ENCODE results near the gene PPP2R5C.

Gene PPP2R5C

DNA sequence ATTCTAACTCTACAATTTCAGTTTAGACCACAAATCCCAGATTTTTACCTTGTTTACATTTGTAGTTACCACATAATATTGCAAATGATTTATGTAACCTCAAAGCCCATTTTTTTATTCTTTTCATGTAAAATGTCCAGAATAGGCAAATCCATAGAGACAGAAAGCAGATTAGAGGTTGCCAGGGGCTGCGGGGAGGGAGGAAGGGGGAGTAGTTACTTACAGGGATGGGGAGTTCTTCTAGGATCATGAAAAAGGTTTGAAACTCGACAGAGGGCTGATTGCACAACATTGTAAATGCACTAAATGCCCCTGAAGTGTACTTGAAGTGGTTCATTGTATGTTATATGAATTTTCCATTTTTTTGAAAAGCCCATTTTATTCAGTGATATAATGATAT is 66.5 kb downstream of the PPP2R5C start:
- DNase-seq (ENCODE audit: low read depth) = no peak
- no peak overlapping the region for H3K4me3 ChIP-seq (ENCODE audit: low read depth, low read length)

DNA sequence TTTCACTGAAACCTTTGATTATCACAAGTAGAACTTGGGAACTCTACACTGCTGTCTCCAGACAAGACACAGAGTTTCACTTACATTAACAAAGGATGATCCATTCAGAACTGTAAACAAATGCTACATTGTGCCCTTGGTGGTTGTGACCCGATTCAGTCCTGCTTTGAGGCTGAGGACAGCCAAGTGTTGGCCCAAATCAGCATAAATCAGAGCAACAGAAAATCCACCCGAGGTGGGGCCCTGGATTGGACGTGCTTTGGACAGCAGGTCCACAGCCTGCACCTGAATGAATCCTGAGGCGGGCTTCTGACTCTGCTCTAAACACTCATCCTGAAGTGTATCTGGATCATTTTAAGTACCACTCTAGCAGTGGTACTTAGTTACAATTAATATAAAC is 68.8 kb downstream of the PPP2R5C start:
- DNase-seq (ENCODE audit: low read depth) = no peak

DNA sequence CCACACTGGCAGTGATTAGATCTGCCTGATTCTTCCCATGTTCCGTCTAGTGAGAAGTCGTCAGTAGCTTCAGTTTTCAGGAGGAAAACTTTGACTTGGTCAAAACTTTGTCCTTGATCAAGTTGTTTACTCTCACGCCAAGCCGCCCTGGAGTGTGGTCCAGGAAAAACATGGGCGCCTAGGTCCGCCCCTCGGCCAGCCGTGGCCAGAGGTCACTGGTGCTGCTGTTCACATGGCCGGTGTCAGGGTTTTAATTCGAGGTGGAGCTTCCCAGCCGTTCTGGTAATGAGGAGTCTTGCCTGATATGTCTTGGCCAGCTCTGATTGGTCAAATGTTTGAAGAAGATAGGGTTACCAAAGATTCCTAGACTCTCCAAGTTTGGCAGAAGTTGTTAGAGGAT is 71.5 kb downstream of the PPP2R5C start:
- H3K4me3 ChIP-seq (ENCODE audit: low read depth, low read length) = no peak overlapping the region
- DNase-seq (ENCODE audit: low read depth) = no peak

More for the DNA sequence above, 68.8 kb downstream of the PPP2R5C start:
- no peak overlapping the region for H3K4me3 ChIP-seq (ENCODE audit: low read depth, low read length)

DNA sequence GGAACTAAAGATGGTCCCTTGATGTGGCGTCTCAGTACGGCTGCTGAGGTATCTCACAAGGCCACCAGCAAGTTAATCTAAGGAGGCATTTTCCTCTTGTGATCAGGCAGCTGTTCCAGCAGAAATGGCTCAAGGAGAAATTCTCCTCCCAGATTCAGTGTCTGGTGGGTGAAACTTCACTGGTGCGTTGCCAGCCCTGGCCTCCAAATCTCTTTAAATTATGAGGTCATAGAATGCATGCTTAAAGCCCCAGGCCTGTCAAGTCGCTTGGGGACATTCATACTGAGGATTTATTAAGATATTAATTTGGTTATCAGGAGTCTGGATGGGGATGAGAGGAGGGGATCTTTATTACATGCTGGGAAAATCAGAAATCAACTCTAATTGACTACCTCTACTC is 72.9 kb downstream of the PPP2R5C start:
- H3K4me3 ChIP-seq (ENCODE audit: low read depth, low read length) = no peak overlapping the region
- DNase-seq (ENCODE audit: low read depth) = no peak

DNA sequence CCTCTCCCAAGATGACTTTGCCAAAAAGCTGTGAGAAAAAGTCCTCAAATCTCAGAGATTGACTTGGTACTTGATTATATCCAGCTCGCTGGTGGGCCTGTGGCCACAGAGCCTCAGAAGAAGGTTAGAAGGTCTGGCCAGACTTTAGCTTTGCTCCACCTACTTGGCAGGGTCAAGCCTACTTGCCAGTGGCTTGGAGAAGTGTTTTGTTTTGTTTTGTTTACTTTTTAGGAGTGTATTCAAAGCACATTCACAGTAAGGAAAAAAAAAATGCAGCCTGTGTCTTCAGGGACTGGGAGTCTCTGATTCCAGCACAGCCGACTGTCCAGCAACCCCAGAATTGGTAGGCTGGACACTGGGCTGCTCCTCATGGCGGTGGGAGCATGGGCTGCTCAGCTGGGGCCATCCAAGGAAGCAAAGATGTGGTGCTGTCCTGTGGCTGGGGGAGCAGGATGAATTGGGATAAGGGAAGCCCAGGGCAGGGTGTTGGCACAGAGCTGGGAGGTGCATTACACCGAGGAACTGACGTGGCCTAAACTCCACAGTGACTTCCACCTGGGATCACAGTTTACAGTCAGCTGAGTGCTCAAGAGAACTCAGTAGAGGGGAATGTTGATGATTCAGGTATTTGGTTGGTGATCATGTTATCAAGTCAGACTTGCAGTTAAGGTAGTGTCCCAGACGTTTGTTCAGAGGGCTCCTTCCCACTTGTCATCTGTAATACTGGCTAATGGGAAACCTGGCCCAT is 73.5 kb downstream of the PPP2R5C start:
- no peak overlapping the region for H3K4me3 ChIP-seq (ENCODE audit: low read depth, low read length)
- no peak for DNase-seq (ENCODE audit: low read depth)

DNA sequence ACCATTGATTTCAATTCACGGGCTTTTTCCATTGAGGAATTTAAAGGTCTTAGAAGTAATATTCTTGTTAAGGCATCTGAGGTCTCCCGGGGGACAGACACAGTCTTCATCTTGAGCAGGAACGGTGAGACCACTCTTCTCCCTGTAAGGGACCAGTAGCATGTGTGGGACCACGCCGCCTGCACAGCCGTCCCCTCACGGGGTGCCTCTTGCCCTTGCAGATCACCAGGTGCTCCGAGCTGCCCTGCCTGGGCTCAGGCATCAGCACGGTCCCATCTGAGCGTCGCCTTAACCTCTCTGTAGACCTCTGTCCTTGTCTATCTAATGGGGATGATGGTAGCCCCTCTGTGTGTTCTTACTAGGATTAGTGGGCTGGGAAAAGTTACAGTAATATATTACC is 74.1 kb downstream of the PPP2R5C start:
- DNase-seq (ENCODE audit: low read depth) = no peak
- no peak overlapping the region for H3K4me3 ChIP-seq (ENCODE audit: low read depth, low read length)

DNA sequence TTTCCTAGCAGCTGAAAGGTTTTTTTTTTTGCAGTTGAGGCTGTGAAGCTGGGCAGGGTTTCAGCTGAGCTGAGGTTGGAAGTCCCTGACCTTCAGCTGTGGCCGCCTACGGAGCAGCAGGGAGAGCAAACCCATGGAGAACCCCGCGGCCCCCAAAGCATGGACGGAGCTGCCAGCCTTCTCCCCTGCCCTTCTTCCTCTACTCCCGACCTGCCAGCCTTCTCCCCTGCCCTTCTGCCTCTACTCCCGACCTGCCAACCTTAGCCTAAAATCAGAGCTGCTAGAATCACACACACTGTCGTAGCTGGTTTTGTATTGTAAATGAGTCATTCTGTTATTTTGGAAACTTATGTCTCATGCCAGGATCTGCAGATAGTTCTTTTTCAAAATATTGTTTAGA is 74.6 kb downstream of the PPP2R5C start:
- DNase-seq (ENCODE audit: low read depth) = no peak
- no peak overlapping the region for H3K4me3 ChIP-seq (ENCODE audit: low read depth, low read length)

DNA sequence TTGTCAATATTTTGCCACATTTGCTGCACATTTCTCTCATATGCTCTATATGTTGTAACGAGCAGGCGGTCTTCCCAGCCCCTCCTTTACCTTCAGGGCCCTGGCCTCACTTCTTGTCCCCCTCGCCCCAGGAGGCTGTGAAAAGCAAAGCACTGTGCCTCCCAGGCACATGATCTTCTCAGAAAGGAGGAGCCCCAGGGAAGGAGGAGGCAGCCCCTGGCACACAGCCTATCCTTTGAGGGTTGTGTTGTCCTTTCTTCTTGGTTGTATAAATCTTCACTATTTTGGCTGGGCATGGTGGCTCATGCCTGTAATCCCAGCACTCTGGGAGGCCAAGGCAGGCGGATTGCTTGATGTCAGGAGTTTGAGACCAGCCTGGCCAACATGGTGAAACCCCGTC is 77.0 kb downstream of the PPP2R5C start:
- H3K4me3 ChIP-seq (ENCODE audit: low read depth, low read length) = no peak overlapping the region
- no peak for DNase-seq (ENCODE audit: low read depth)

DNA sequence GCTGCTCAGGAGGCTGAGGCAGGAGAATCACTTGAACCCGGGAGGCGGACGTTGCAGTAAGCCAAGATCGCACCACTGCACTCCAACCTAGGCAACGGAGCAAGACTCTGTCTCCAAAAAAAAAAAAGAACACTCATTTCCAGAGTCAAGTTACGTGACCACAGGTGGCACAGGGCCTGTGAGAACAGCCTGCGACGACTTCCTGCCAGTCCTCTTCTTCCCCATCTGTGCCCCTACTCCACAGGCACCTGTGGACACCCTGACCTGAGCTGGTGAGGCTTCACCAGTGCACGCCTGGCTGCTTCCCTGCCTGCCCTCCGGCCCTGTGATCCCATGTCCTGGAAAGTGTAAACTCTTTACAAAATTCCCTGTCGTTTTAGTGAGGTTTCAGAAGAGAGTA is 77.7 kb downstream of the PPP2R5C start:
- DNase-seq (ENCODE audit: low read depth) = no peak
- no peak overlapping the region for H3K4me3 ChIP-seq (ENCODE audit: low read depth, low read length)

DNA sequence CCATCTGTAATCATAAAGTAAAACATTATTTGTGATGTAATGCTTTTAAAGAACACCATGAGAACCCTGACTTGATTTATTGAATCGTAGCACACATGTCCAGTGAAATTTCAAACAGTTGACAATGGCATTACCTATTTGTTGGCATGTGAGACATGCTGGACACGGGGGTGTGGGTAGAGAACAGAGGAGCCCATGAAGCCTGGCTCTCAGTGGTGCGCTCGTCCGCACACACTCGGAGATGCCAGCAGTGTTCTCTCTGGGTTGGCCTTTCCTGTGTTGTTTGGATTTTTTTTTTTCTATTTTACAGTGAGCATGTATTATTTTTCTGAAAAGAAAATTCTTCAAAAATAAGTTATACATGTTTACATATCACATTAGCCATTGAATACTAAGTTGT is 78.2 kb downstream of the PPP2R5C start:
- no peak for DNase-seq (ENCODE audit: low read depth)

DNA sequence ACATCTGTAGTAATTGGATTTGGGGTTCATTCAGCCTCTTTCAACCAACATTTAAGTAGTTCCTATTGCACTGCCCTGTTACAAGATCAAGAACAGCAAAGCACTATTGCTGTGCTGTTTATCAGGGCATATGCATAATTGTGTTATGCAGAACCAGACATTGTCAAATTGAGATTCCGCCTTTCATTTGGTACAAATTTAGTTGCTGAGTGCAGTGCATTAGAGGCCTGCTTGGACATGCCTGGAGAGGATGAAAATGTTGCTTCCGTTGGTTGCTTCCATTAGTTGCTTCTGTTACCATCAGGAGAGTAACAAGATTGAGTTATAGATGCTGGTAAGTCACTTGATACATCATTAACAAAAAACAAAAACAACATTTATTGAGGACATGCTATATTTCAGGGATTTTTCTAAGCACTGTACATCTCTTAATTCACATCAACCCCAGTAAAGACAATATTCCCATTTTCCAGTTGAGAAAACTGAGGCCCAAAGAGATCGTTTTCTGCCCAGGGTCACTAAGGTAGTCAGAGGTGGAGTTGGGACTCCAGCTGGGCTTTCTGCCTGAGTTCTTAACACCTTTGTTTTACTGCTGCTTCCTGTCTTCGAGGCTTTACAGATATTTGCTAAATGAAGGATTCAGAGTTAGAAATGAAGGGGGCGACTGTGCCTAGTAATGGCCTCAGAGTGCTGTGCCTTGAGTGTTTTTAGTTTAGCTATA is 79.3 kb downstream of the PPP2R5C start:
- no peak for DNase-seq (ENCODE audit: low read depth)
- H3K4me3 ChIP-seq (ENCODE audit: low read depth, low read length) = no peak overlapping the region

More for the DNA sequence above, 78.2 kb downstream of the PPP2R5C start:
- H3K4me3 ChIP-seq (ENCODE audit: low read depth, low read length) = no peak overlapping the region

DNA sequence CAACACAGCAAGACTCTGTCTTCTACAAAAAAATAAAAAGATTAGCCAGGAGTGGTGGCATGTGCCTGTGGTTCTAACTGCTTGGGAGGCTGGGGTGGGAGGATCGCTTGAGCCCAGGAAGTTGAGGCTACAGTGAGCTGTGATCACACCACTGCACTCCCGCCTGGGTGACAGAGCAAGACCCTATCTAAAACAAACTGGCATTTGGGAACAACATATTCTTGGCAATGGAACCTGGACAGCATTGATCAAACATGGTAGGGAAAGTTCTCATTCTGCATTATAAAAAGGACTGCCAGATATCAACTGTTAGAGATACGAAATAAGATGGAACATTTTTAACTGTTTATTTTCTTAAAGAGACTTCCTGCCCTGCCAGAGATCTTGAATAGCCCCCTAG is 81.5 kb downstream of the PPP2R5C start:
- DNase-seq (ENCODE audit: low read depth) = no peak
- H3K4me3 ChIP-seq (ENCODE audit: low read depth, low read length) = no peak overlapping the region

DNA sequence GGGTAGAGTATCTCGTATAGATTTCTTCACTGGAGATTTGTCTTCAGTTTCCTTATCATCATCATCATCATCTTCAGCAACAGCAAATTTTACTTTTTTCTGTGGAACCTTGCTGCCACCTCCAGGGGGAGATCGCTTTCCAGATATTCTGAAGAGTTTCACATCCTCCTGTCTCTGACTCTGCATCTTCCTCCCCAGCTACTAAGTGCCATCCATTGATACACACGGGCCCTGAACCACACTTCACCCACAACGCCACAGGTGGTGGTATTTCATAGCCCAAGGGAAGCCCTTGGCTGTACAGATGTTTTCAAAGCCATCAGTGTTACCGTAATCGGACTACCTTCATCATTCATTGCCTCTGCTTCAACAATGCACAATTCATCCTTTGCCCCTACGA is 82.2 kb downstream of the PPP2R5C start:
- DNase-seq (ENCODE audit: low read depth) = no peak
- H3K4me3 ChIP-seq (ENCODE audit: low read depth, low read length) = no peak overlapping the region

DNA sequence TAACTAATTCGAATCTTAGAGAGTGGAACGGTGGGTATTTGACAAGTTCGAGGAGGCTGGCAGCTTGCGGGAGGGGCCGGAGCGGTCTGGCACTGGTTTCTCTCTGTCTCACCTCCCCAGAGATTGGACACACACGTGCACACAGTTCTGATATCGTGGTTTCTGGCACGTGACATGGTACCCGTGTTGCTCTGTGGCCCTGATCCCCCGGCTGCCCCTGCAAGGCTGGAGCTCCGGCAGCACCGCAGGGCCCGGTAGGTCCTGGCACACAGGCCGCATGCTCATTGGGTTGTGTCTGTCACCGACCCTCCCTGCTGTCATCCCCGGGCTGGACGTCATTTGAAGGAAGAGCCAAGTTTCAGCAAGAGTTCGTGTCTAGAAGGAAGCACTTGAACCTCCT is 82.7 kb downstream of the PPP2R5C start:
- no peak overlapping the region for H3K4me3 ChIP-seq (ENCODE audit: low read depth, low read length)
- no peak for DNase-seq (ENCODE audit: low read depth)

DNA sequence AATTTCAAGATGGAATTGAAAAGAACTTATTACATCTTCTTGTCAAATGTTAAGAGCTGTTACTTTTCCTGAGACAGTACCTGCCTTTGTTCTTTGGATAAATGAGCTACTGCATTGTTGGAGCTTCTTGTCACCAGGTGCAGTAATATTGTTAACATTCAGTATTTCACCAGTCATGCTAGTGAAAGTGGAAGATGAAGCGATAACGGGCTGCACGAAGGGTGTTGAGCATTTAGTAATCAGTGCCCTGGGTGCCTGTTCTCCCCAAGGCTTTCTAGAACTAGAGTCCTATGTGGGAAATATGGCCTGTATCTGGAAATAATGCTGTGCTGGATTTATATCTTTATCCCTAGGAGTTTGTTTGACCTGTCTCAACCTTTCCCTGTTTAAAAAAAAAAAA is 83.2 kb downstream of the PPP2R5C start:
- H3K4me3 ChIP-seq (ENCODE audit: low read depth, low read length) = no peak overlapping the region
- no peak for DNase-seq (ENCODE audit: low read depth)

DNA sequence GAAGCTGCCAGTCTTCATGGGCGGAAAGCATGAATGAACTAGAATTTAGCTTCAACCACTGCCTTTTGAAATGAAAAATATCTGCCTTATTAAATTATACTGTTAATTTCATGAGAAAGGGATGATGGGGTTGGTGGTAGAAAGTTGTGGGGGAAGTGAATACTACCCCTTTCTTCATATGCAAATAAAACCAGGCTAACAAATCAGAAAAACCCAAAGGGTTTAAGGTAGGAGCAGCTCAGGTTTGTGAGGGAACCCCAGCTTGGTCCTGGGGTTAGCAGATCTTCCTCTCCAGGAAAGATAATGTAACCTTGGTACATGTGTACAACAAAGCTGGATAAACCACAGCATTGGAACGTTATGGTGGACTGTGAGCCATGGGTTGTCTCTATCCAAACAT is 84.0 kb downstream of the PPP2R5C start:
- no peak overlapping the region for H3K4me3 ChIP-seq (ENCODE audit: low read depth, low read length)
- DNase-seq (ENCODE audit: low read depth) = no peak

DNA sequence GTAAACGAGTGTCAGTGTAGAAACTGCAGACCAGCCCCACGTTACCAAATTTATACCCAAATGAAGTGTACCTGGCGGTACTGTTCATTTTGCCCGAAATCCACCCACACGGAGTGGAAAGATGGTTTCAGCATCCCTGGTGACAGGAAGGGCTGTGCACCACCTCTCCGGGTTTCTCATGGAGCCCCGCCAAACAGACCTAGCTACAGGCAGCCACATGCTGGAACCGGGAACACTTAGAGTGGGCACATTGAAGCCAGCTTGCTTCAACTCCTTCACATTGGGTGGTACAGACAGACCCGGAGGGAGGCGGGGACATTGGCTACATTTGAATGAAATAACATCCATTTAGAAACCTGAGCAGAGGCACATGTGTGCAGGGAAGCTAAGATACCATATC is 84.4 kb downstream of the PPP2R5C start:
- no peak for DNase-seq (ENCODE audit: low read depth)
- no peak overlapping the region for H3K4me3 ChIP-seq (ENCODE audit: low read depth, low read length)

DNA sequence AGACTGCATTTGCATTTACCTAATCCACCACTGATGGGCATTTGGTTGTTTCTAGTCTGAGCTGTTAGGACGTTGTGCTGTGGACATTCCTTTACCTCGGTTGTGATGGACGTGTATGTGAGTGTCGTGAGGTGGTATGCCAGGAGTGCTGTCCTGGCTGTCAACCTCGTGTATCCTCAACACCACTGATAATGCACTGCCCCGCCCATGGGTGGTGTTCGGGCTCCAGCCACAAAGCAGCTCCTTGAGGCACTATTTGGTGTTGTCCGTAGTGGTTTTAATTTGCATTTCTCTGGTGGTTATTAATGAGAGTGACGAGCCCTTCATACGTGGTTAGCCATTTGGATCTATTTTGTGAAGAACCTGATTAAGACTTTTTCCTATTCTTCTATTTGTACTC is 87.6 kb downstream of the PPP2R5C start:
- no peak overlapping the region for H3K4me3 ChIP-seq (ENCODE audit: low read depth, low read length)
- no peak for DNase-seq (ENCODE audit: low read depth)

DNA sequence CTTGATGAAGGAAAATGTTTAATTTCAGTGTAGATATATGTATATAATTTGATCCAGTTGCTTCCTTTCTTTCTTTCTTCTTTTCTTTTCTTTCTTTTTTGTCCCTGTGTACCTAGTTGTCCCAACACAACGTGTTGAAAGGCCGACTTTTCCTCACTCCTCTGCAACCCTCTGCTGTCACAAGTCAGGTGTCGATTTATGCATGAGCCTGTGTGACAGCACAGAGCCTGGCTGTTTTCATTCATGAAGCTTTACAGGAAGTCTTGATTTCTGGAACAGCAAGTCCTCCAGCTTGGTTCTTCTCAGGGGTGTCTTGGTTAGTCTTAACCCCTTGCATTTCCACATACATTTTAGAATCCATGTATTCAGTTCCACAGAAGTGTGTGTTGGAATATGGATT is 88.1 kb downstream of the PPP2R5C start:
- DNase-seq (ENCODE audit: low read depth) = no peak
- H3K4me3 ChIP-seq (ENCODE audit: low read depth, low read length) = no peak overlapping the region

DNA sequence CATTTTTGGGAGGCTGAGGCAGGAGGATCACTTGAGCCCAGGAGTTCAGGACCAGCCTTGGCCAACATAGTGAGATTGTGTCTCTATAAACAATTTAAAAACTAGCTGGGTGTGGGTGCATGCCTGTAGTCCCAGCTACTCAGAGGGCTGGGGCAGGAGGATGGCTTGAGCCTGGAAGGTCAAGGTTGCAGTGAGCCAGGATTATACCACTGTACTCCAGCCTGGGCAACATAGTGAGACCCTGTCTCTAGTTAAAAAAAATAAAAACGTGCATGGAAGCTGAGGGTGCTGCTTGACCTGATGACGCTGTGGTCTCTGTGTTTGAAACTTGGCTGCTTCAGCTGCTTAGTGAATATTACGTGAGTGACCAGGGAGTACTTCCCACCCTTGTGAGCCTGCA is 89.7 kb downstream of the PPP2R5C start:
- no peak overlapping the region for H3K4me3 ChIP-seq (ENCODE audit: low read depth, low read length)
- no peak for DNase-seq (ENCODE audit: low read depth)

DNA sequence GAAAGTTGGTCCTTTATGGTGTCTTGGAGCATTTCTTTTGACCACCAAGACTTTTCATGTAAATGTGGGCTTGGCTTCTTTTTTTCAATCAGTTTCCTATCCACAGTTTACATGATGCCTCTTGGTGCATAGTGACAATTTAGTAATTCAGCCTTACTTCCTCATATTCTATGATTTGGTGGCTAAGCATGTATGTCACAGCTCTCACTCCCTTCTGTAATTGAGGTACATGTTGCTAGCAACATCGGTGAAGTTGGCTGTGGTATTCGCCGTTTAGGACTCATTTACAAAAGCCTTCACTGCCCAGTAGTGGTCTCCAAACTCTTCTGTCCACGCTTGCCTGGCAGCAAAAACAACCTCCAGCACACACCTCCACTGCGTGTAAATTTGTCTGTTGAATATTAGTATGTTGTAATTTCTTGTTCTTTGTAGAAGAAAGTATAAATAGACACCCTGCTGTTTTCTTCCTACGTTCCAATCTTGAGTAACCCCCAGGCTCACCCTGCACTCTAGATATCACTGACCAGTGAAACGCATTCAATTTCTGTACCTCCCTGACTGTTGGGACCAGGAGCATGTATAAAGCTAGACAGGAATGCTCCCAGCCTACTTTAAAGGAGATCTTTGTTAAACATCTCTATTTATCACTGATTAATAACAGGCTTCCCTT is 90.4 kb downstream of the PPP2R5C start:
- H3K4me3 ChIP-seq (ENCODE audit: low read depth, low read length) = no peak overlapping the region
- no peak for DNase-seq (ENCODE audit: low read depth)
